ENCODE results near the gene ELFN1.

ELFN1 gene

DNA sequence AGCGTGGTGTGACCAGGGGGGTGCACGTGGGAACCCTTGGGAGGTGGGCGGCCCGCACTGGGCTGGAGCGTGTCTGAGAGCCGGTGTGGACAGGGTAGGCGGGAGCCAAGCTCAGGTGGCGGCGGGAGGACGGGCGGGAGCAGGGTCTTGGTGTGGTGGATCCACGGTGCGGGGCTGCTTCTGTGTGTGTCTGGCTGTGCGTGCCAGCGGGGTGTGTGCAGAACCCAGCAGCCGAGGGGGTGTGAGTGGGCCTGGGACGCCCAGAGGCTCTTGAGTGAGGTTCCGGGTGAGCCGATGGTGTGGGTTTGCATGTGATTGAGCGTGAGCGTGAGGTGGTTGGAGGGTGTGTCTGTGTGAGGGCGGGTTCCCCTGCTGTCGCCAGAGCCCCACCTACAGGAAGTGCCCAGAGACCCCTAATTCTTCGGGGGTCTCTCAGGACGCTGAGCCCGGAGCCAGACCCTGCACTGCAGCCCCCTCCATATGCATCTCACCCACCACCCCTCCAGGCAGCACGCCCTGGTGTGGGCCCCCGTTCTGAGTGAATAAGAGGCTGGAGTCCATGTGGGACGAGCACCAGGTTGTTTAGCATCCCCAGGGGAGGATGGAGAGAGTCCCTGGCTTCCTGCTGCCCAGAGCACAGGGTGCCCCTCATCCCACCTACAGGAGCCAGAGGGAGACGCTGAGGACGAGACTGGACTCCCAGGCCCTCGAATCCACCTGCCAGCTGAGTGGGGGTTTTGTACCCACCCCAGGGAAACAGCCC lies 78.2 kb downstream of the ELFN1 start:
- no peaks in the 10 kb centered on the region for H3K9me3 Mint-ChIP-seq
- no peak overlapping the region for H3K4me3 Mint-ChIP-seq
- TF ChIP-seq, protein P1, sequence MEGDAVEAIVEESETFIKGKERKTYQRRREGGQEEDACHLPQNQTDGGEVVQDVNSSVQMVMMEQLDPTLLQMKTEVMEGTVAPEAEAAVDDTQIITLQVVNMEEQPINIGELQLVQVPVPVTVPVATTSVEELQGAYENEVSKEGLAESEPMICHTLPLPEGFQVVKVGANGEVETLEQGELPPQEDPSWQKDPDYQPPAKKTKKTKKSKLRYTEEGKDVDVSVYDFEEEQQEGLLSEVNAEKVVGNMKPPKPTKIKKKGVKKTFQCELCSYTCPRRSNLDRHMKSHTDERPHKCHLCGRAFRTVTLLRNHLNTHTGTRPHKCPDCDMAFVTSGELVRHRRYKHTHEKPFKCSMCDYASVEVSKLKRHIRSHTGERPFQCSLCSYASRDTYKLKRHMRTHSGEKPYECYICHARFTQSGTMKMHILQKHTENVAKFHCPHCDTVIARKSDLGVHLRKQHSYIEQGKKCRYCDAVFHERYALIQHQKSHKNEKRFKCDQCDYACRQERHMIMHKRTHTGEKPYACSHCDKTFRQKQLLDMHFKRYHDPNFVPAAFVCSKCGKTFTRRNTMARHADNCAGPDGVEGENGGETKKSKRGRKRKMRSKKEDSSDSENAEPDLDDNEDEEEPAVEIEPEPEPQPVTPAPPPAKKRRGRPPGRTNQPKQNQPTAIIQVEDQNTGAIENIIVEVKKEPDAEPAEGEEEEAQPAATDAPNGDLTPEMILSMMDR (IDR thresholded peaks at IDR 0.05; ENCODE audit: unreplicated experiment in 3 of 3) = no peak
- H3K36me3 Mint-ChIP-seq (ENCODE audit: low read depth) = peaks cover 20% of the 10 kb centered on the region
- H3K27me3 Mint-ChIP-seq (ENCODE audit: low read depth) = peaks cover 26% of the 10 kb centered on the region
- H3K27ac Mint-ChIP-seq = no peak overlapping the region
- no peaks in the 10 kb centered on the region for H3K4me1 Mint-ChIP-seq

GRCh38 chr7:1748839-1749173 lies 78.7 kb downstream of the ELFN1 start:
- Mint-ChIP-seq H3K36me3 (ENCODE audit: low read depth) (peaks cover 20% of the 10 kb centered on the region), H3K27ac (no peak overlapping the region), H3K4me3 (no peak overlapping the region), H3K27me3 (ENCODE audit: low read depth) (peaks cover 30% of the 10 kb centered on the region), H3K9me3 (no peaks in the 10 kb centered on the region), H3K4me1 (no peaks in the 10 kb centered on the region)
- TF ChIP-seq, protein P1 (IDR thresholded peaks at IDR 0.05; ENCODE audit: unreplicated experiment in 3 of 3) = no peak

GRCh38 chr7:1749351-1749863 lies 79.3 kb downstream of the ELFN1 start:
- Mint-ChIP-seq H3K27me3 (ENCODE audit: low read depth) (peaks cover 36% of the 10 kb centered on the region), H3K4me3 (no peak overlapping the region), H3K27ac (no peak overlapping the region), H3K4me1 (no peaks in the 10 kb centered on the region), H3K36me3 (ENCODE audit: low read depth) (peaks cover 20% of the 10 kb centered on the region), H3K9me3 (no peaks in the 10 kb centered on the region)
- TF ChIP-seq, protein P1 (IDR thresholded peaks at IDR 0.05; ENCODE audit: unreplicated experiment in 3 of 3) = no peak

DNA sequence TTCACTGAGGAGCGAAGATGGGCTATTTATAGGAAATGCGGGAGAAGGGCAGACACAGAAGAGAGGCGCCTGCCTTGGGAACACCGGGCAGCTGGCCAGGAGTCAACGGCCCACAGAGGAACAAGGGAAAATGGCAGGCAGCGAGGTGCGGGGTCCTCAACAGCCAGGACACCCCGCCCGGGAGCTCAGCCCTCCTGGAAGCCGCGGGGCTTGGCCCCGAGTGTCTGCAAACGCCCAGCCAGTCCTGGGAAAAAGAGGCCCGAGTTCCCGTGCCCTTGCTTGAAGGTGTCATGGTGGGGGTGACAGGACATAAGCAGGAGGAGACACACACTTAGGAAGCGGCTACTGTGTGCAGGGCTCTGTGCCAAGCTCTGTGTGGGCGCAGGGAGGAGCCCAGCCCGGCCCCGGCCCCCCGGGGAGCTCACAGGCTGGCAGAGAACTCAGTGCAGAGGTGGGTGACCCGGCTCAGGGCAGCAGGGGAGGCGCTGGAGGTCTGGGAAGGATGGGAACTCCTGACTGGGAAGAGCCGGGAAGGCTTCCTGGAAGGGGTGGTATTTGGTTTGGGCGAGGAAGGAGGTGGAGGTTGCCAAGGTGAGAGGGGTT lies 79.9 kb downstream of the ELFN1 start:
- no peaks in the 10 kb centered on the region for H3K9me3 Mint-ChIP-seq
- H3K27ac Mint-ChIP-seq = no peak overlapping the region
- no peak overlapping the region for H3K4me3 Mint-ChIP-seq
- no peaks in the 10 kb centered on the region for H3K4me1 Mint-ChIP-seq
- TF ChIP-seq, protein P1 (IDR thresholded peaks at IDR 0.05; ENCODE audit: unreplicated experiment in 3 of 3) = no peak
- H3K27me3 Mint-ChIP-seq (ENCODE audit: low read depth) = peaks cover 41% of the 10 kb centered on the region
- peaks cover 16% of the 10 kb centered on the region for H3K36me3 Mint-ChIP-seq (ENCODE audit: low read depth)

GRCh38 chr7:1750541-1751021 lies 80.5 kb downstream of the ELFN1 start:
- H3K4me3 Mint-ChIP-seq = no peak overlapping the region

More at GRCh38 chr7:1750541-1751021, 80.5 kb downstream of the ELFN1 start:
- Mint-ChIP-seq H3K36me3 (ENCODE audit: low read depth) (peaks cover 13% of the 10 kb centered on the region), H3K27ac (no peak overlapping the region), H3K27me3 (ENCODE audit: low read depth) (peaks cover 48% of the 10 kb centered on the region), H3K9me3 (no peaks in the 10 kb centered on the region), H3K4me1 (no peaks in the 10 kb centered on the region)
- TF ChIP-seq, protein P1 (IDR thresholded peaks at IDR 0.05; ENCODE audit: unreplicated experiment in 3 of 3) = no peak

Measured in nephron (organoid).